HepG2 (cell line): Measurements from ENCODE around the gene SOBP. TPM values are rescaled to one million over a fixed set of nuclear protein-coding genes. Genes with fewer than 3 reads are reported as not detected.

Experiments
- BORCS8-MEF2B ChIP-seq: sonication (generic); formaldehyde crosslinking; IDR thresholded peaks from 2 replicates; pipeline ENCODE4 v1.8.0; 2022; ENCODE audit warnings: mild to moderate bottlenecking, missing genetic modification reagents
- DDIT3 ChIP-seq: sonication (generic); formaldehyde crosslinking; IDR thresholded peaks from 2 replicates; pipeline ENCODE4 v1.4.0; 2020; ENCODE audit warnings: mild to moderate bottlenecking, missing genetic modification reagents
- HNF1A ChIP-seq, 2 experiments: sonication (generic) in 1 of 2; formaldehyde crosslinking in 1 of 2; IDR thresholded peaks; 2 replicates each; pipeline versions ENCODE4 v1.4.0 to v1.6.1; 2016 to 2020; ENCODE audit warnings: borderline replicate concordance in 1 of 2, low read depth in 1 of 2, mild to moderate bottlenecking in 1 of 2, missing genetic modification reagents in 1 of 2
- JARID2 ChIP-seq: sonication (generic); formaldehyde crosslinking; IDR thresholded peaks from 2 replicates; pipeline ENCODE4 v1.8.1; 2023; ENCODE audit warnings: missing genetic modification reagents, inconsistent platforms; ENCODE audit not compliant: insufficient replicate concordance
- MXD4 ChIP-seq: IDR thresholded peaks from 2 replicates; pipeline ENCODE4 v1.6.1; 2016; ENCODE audit warnings: mild to moderate bottlenecking, missing biosample characterization, missing genetic modification reagents
- NCOA5 ChIP-seq: sonication (generic); formaldehyde crosslinking; IDR thresholded peaks from 2 replicates; pipeline ENCODE4 v1.4.0; 2020; ENCODE audit warnings: missing genetic modification reagents
- NR3C1 ChIP-seq: sonication (generic); formaldehyde crosslinking; IDR thresholded peaks from 2 replicates; pipeline ENCODE4 v1.4.0; 2020; ENCODE audit warnings: missing genetic modification reagents
- PAX8 ChIP-seq: sonication (generic); formaldehyde crosslinking; IDR thresholded peaks from 2 replicates; pipeline ENCODE4 v1.8.0; 2022; ENCODE audit warnings: mild to moderate bottlenecking, missing genetic modification reagents, borderline replicate concordance
- SALL2 ChIP-seq: sonication (generic); formaldehyde crosslinking; IDR thresholded peaks from 2 replicates; pipeline ENCODE4 v1.8.1; 2023; ENCODE audit warnings: mild to moderate bottlenecking, missing genetic modification reagents, inconsistent platforms
- TERF1 ChIP-seq: sonication (generic); formaldehyde crosslinking; IDR thresholded peaks from 2 replicates; pipeline ENCODE4 v1.8.0; 2022; ENCODE audit warnings: mild to moderate bottlenecking, missing genetic modification reagents, moderate library complexity
- THAP8 ChIP-seq: sonication (generic); formaldehyde crosslinking; IDR thresholded peaks from 2 replicates; pipeline ENCODE4 v1.5.1; 2020; ENCODE audit warnings: missing genetic modification reagents, mild to moderate bottlenecking, borderline replicate concordance
- ZBTB20 ChIP-seq: sonication (generic); formaldehyde crosslinking; IDR thresholded peaks from 2 replicates; pipeline ENCODE4 v1.8.1; 2023; ENCODE audit warnings: missing genetic modification reagents, low read depth, mild to moderate bottlenecking, borderline replicate concordance
- ZHX1 ChIP-seq: sonication (generic); formaldehyde crosslinking; IDR thresholded peaks from 2 replicates; pipeline ENCODE4 v1.8.1; 2022; ENCODE audit warnings: low read depth, mild to moderate bottlenecking, missing genetic modification reagents
- ZNF317 ChIP-seq: sonication (generic); formaldehyde crosslinking; IDR thresholded peaks from 2 replicates; pipeline ENCODE4 v1.5.0; 2020; ENCODE audit warnings: mild to moderate bottlenecking, missing genetic modification reagents
- ZNF496 ChIP-seq: sonication (generic); formaldehyde crosslinking; IDR thresholded peaks from 2 replicates; pipeline ENCODE4 v1.8.1; 2023; ENCODE audit warnings: mild to moderate bottlenecking, moderate library complexity, missing genetic modification reagents; ENCODE audit not compliant: insufficient replicate concordance
- ZNF773 ChIP-seq: sonication (generic); formaldehyde crosslinking; IDR thresholded peaks from 2 replicates; pipeline ENCODE4 v1.4.0; 2020; ENCODE audit warnings: missing genetic modification reagents, borderline replicate concordance
- polyA plus RNA-seq, 8 experiments: library from polyadenylated mRNA; depleted of rRNA in 3 of 8; stranded (reverse) in 7 of 8; unstranded in 1 of 8; fragments of >200 nt; fragmentation: Illumina TruSeq in 4 of 8; extraction: Trizol in 4 of 8; gene quantifications; 2 replicates each; pipeline versions ENCODE4 v1.2.1 to v1.2.3, GENCODE V29; 2011 to 2016; ENCODE audit warnings: low read depth in 4 of 8, missing spikeins in 1 of 8, mixed read lengths in 1 of 8; ENCODE audit not compliant: insufficient read depth in 1 of 8
- total RNA-seq, 5 experiments: library from RNA; depleted of rRNA; stranded (reverse); fragments of >200 nt; fragmentation: Illumina TruSeq; extraction: Trizol; gene quantifications; 2 replicates each; pipeline ENCODE4 v1.2.3, GENCODE V29; 2016; ENCODE audit warnings: low read depth in 1 of 5

SOBP gene
- total and polyA plus RNA-seq, 2 of the 13 experiments (the other 11 are each of a cell fraction or from before 2014, with no cell fraction given): 1.5 to 6.9 TPM

GRCh38 chr6:107539409-107539808 lies 49.5 kb downstream of the SOBP start (continued):
- TF ChIP-seq HNF1A (IDR thresholded peaks at IDR 0.05; ENCODE audit: low read depth): peak; percentile 68
- TF ChIP-seq HNF1A (CRISPR knock-in tag; IDR thresholded peaks at IDR 0.05; ENCODE audit: borderline replicate concordance): peak; percentile 85; the same call in 1 of the 2 replicates
- TF ChIP-seq JARID2 (CRISPR knock-in tag): no peak
- TF ChIP-seq BORCS8-MEF2B (CRISPR knock-in tag): no peak
- no peak for TF ChIP-seq PAX8 (CRISPR knock-in tag)
- TF ChIP-seq ZHX1 (CRISPR knock-in tag): no peak
- no peak; the same call in none of the 2 replicates for TF ChIP-seq ZBTB20
- 0 out of 2 replicates have a peak, but pooled peaks have one; percentile 53 for TF ChIP-seq SALL2 (CRISPR knock-in tag)
- TF ChIP-seq TERF1 (CRISPR knock-in tag): no peak
- TF ChIP-seq ZNF317 (CRISPR knock-in tag): 0 out of 2 replicates have a peak, but pooled peaks have one; percentile 35
- no peak for TF ChIP-seq NCOA5 (CRISPR knock-in tag)
- TF ChIP-seq NR3C1: no peak
- no peak for TF ChIP-seq ZNF773 (CRISPR knock-in tag)
- TF ChIP-seq MXD4 (CRISPR knock-in tag): peak; percentile 85
- TF ChIP-seq DDIT3 (CRISPR knock-in tag): no peak
- no peak for TF ChIP-seq THAP8 (CRISPR knock-in tag)
- TF ChIP-seq ZNF496: no peak
